HG03045 (cell line): ENCODE results near the gene LRG1.
"Not testable (repeated sequence)": the region's sequence is repeated elsewhere in the genome, so short reads cannot be mapped to it uniquely, and the experiment has no call there.

Source experiments
- ATAC-seq: cut with Tn5 transposase; IDR thresholded peaks from one replicate; pipeline ENCODE4 v1.9.1; 2021; ENCODE audit warnings: mild to moderate bottlenecking, moderate library complexity; ENCODE audit not compliant: unreplicated experiment

LRG1 gene

GRCh38 chr19:4576016-4576933 is 36.4 kb upstream of the LRG1 start:
- no peak for ATAC-seq

- no peak for ATAC-seq
Measured at GRCh38 chr19:4575267-4576015, 35.6 kb upstream of the LRG1 start.

- ATAC-seq: no peak
Measured at GRCh38 chr19:4573682-4574081, 33.8 kb upstream of the LRG1 start.

- ATAC-seq: no peak
Measured at GRCh38 chr19:4571305-4571917, 31.6 kb upstream of the LRG1 start.

- ATAC-seq: no peak
Measured at GRCh38 chr19:4570916-4571304, 31.1 kb upstream of the LRG1 start.

GRCh38 chr19:4570402-4570801 is 30.6 kb upstream of the LRG1 start:
- ATAC-seq: no peak

GRCh38 chr19:4568886-4569285 is 29.1 kb upstream of the LRG1 start:
- no peak for ATAC-seq

- ATAC-seq: no peak
Measured at GRCh38 chr19:4567584-4568071, 27.8 kb upstream of the LRG1 start.

- ATAC-seq: no peak
Measured at GRCh38 chr19:4566402-4567051, 26.7 kb upstream of the LRG1 start.

- ATAC-seq: not testable (repeated sequence)
Measured at GRCh38 chr19:4563562-4563961, 23.7 kb upstream of the LRG1 start.

- ATAC-seq: not testable (repeated sequence)
Measured at GRCh38 chr19:4562085-4562484, 22.2 kb upstream of the LRG1 start.

GRCh38 chr19:4559569-4559968 is 19.7 kb upstream of the LRG1 start, which contains the start of gene SEMA6B:
Gene SEMA6B, minus strand, starts transcription at chr19:4559684. Its CDS starts 1,227 bp downstream, at chr19:4558457.
- no peak for ATAC-seq

- ATAC-seq: no peak
Measured at GRCh38 chr19:4557971-4558941, 18.4 kb upstream of the LRG1 start.

- ATAC-seq: no peak
Measured at GRCh38 chr19:4557144-4557970, 17.5 kb upstream of the LRG1 start.

- no peak for ATAC-seq
Measured at GRCh38 chr19:4556597-4557127, 16.8 kb upstream of the LRG1 start.

GRCh38 chr19:4555657-4556561 is 16.1 kb upstream of the LRG1 start:
- no peak for ATAC-seq

- no peak for ATAC-seq
Measured at GRCh38 chr19:4554717-4555116, 14.9 kb upstream of the LRG1 start.
